Nephron (organoid): ENCODE data around the gene BMP10.

Experiments used
- H3K27ac Mint-ChIP-seq, 3 experiments: 2 replicates each; pipeline ENCODE4 v1.8.0; 2020; ENCODE audit warnings: mixed read lengths in 3 of 3, mild to moderate bottlenecking in 2 of 3, moderate library complexity in 1 of 3
- H3K27me3 Mint-ChIP-seq: 2 replicates; pipeline ENCODE4 v1.8.0; 2021; ENCODE audit warnings: low read depth, mild to moderate bottlenecking, moderate library complexity, mixed read lengths
- H3K36me3 Mint-ChIP-seq: 2 replicates; pipeline ENCODE4 v1.8.0; 2020; ENCODE audit warnings: low read depth, mixed read lengths
- H3K4me1 Mint-ChIP-seq: 2 replicates; pipeline ENCODE4 v1.8.0; 2020; ENCODE audit warnings: mixed read lengths
- H3K4me3 Mint-ChIP-seq, 3 experiments: 2 replicates each; pipeline ENCODE4 v1.8.0; 2020; ENCODE audit warnings: mild to moderate bottlenecking in 3 of 3, mixed read lengths in 3 of 3, moderate library complexity in 2 of 3
- H3K9me3 Mint-ChIP-seq: 2 replicates; pipeline ENCODE4 v1.8.0; 2020; ENCODE audit warnings: mixed read lengths
- TF ChIP-seq, protein P1 (sequence below), 3 experiments: fragments of 200-600 bp; sonication (generic); IDR thresholded peaks; one replicate each; pipeline ENCODE4 v1.5.0; 2021; ENCODE audit warnings: antibody characterized with exemption in 3 of 3; ENCODE audit not compliant: unreplicated experiment in 3 of 3

The BMP10 gene

DNA sequence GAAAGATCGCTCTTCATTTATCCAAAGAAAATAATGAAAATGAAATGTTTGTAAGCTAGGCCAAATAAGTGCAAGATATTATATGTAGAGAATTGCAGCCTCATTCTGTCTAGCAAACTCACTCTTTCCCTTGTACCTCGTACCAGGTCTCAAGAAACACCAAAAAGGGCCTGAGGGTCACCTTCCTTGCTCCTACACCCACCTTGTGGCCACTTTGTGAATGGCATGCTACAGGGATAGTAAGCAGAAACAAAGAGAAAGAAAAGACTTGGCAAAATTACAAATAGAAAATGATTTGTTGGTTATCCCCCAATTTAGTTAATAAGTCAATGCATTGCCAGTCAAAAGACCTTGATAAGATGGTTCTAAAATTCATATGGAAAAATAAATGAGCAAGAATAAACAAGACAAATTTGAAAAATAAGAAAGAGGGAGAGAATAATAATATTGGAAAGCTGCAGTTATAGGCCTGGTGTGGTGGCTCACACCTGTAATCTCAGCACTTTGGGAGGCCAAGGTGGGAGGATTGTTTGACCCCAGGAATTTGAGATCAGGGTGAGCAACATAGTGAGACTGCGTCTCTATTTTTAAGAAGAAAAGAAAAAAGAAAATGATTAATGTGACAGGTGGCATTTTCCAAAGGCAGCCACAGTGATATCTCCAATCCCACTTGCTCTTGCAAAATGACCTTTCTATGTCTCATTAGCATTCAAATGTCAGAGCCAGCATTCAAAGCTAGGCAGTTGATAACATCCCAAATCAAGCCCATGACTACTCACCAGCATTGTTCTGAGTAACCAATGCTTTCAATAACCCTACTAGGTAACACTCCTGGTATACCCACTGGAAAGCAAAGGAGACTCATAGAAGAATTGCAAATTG, 38.8 kb upstream of the BMP10 start:
- peaks cover 6% of the 10 kb centered on the region for H3K4me1 Mint-ChIP-seq
- no peak overlapping the region for H3K27ac Mint-ChIP-seq
- H3K36me3 Mint-ChIP-seq = no peaks in the 10 kb centered on the region
- TF ChIP-seq, protein P1, sequence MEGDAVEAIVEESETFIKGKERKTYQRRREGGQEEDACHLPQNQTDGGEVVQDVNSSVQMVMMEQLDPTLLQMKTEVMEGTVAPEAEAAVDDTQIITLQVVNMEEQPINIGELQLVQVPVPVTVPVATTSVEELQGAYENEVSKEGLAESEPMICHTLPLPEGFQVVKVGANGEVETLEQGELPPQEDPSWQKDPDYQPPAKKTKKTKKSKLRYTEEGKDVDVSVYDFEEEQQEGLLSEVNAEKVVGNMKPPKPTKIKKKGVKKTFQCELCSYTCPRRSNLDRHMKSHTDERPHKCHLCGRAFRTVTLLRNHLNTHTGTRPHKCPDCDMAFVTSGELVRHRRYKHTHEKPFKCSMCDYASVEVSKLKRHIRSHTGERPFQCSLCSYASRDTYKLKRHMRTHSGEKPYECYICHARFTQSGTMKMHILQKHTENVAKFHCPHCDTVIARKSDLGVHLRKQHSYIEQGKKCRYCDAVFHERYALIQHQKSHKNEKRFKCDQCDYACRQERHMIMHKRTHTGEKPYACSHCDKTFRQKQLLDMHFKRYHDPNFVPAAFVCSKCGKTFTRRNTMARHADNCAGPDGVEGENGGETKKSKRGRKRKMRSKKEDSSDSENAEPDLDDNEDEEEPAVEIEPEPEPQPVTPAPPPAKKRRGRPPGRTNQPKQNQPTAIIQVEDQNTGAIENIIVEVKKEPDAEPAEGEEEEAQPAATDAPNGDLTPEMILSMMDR (IDR thresholded peaks at IDR 0.05; ENCODE audit: unreplicated experiment in 3 of 3) = peak; percentile 92 to 95 (median 94)
- no peaks in the 10 kb centered on the region for H3K9me3 Mint-ChIP-seq
- H3K4me3 Mint-ChIP-seq = no peak overlapping the region
- H3K27me3 Mint-ChIP-seq = peaks cover 5% of the 10 kb centered on the region

DNA sequence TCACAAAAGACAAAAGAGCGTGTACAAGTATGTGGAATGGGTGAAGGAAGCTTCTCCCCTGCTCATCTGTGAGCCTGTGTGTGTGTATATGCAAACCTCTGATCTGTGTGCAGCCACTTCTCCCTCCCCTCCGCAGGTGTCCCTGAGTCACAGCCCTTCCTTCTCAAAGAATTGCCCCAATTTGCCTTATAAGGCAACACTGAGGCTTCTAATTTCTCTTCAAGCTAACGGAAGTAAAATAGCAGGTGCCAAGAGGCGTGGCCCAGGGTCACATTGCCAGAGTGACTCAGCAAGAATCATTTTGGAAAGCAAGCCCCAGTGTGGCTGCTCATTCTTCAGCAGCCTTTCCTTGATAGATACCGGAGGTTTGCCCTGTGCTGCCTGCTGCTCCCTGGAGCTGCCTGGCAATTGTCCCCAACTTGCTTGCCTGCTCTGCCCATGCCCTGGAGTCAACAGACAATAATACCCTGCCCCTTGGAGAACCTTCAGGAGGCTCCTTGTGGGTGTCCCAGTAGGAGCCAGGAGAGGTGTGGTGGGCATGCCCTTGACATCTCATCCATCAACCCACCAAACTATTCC, 37.3 kb upstream of the BMP10 start:
- no peak overlapping the region for H3K27ac Mint-ChIP-seq
- H3K9me3 Mint-ChIP-seq = peaks cover 9% of the 10 kb centered on the region
- peaks cover 5% of the 10 kb centered on the region for H3K27me3 Mint-ChIP-seq
- no peaks in the 10 kb centered on the region for H3K36me3 Mint-ChIP-seq
- TF ChIP-seq, protein P1 (IDR thresholded peaks at IDR 0.05; ENCODE audit: unreplicated experiment in 3 of 3) = no peak
- H3K4me3 Mint-ChIP-seq = no peak overlapping the region
- peaks cover 6% of the 10 kb centered on the region for H3K4me1 Mint-ChIP-seq

DNA sequence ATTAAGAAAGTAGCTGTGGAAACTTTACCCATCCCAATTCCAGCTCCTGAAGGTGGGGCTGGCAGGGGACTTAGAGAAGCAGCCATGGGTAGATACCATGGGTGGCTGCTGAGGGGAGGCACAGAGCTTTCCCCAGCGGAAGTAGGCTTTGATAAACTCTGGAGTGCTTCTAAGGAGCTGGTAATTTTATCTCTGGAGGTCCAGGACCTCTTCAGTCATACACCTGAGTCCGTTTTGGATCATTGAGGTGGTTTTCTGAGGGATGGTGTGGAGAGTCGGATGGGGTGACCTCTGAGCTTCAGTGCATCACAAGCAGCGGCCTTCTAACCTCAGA, 36.7 kb upstream of the BMP10 start:
- TF ChIP-seq, protein P1 (IDR thresholded peaks at IDR 0.05; ENCODE audit: unreplicated experiment in 3 of 3) = no peak
- Mint-ChIP-seq H3K9me3 (peaks cover 15% of the 10 kb centered on the region), H3K4me3 (no peak overlapping the region), H3K27ac (no peak overlapping the region), H3K36me3 (no peaks in the 10 kb centered on the region), H3K4me1 (peaks cover 6% of the 10 kb centered on the region), H3K27me3 (peaks cover 5% of the 10 kb centered on the region)

DNA sequence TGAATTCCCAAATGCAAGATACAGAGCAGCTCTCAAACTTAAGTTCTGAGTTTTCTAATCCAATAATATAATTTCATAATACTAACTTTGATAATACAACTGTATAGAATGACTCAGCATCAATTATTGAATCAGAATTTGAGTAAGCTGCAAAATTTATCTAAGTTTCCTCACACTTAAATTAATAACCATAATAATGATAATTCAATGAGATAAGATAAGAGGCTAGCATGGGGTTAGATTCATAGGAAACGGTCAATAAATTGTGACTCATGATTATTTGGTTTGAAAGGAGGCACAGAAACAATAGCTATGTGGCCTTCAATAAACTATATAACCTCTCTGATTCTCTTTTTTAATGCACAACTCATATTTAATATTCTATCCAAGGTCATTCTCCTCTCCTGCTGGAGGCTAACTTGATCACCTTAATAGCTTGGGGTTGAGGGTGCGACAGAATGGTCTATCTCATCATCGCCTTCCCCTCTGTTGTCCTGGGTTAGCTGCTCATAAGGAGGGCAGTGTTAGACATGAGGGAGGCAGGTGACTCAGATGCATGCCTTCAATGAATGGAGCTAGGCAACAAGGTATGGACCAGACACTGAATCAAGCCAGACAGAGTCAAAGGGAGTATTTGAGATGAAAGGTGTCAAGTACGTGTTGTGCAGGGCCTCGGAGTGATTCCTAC, 36.2 kb upstream of the BMP10 start:
- TF ChIP-seq, protein P1 (IDR thresholded peaks at IDR 0.05; ENCODE audit: unreplicated experiment in 3 of 3) = no peak
- Mint-ChIP-seq H3K9me3 (peaks cover 20% of the 10 kb centered on the region), H3K4me1 (peaks cover 6% of the 10 kb centered on the region), H3K27me3 (peaks cover 5% of the 10 kb centered on the region), H3K36me3 (no peaks in the 10 kb centered on the region), H3K27ac (no peak overlapping the region), H3K4me3 (no peak overlapping the region)

DNA sequence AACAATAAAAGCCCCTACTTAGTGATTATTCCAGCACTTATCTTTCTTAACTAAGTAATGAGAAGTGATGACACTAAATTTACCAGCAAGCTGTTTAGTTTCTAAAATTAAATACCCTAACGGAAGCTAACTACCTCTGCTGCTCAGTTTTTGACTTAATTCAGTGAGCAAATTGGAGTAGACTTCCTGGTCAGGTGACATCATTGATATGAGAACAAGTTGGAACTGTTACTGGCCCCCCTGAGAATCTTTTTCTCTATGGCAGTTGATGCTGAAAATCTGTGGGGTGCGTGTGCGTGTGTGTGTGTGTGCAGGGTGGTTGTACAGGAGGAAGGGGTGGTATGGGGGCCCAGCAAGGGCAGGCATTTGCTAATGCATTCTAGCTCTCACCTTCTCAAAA, 35.5 kb upstream of the BMP10 start:
- Mint-ChIP-seq H3K27me3 (peaks cover 5% of the 10 kb centered on the region), H3K27ac (no peak overlapping the region)

More for the DNA sequence above, 35.5 kb upstream of the BMP10 start:
- Mint-ChIP-seq H3K9me3 (peaks cover 27% of the 10 kb centered on the region), H3K4me3 (no peak overlapping the region), H3K4me1 (peaks cover 6% of the 10 kb centered on the region), H3K36me3 (no peaks in the 10 kb centered on the region)
- TF ChIP-seq, protein P1 (IDR thresholded peaks at IDR 0.05; ENCODE audit: unreplicated experiment in 3 of 3) = no peak
